HG03175 (cell line): ENCODE data around the gene EXD3.

ENCODE experiments used
- ATAC-seq: cut with Tn5 transposase; IDR thresholded peaks from one replicate; pipeline ENCODE4 v1.9.1; 2021; ENCODE audit warnings: mild to moderate bottlenecking, moderate library complexity; ENCODE audit not compliant: unreplicated experiment

The EXD3 gene

GRCh38 chr9:137319739-137320551 is 103.0 kb downstream of the EXD3 start:
- ATAC-seq = no peak

DNA sequence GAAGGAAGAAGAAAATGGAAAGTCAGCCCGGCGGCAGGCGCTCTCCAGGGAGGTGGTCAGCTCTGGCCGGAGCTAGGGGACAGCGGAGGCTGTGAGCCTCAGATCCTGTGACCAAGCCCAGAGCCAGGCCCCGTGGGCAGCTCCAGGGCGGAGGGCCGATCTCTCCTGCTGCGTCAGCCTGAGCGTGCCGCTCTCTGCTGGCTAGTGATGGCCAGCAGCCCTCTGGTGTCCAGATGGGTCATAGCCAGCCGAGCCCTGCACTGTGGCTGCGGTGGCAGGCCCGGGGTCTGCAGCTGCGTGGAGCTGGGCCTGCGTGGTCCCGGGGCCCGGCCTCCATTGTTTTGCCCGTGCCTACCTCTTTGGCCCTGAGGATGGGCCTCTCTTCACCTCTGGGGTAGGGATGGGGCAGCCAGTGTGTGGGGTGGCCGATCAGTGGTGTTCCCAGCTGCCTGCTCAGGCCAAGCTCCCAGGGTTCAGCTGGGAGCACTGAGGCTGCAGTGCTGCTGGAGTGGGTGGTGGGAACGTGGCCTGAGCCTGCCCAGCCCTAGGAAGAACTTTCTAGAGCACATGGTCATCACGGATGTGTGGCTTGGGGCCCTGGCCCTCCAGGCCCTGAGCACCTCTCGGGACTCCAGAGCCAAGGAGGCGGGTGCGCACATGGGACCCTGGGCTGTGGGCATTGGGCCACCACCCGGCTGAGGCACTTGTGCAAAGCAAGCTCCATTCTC is 103.8 kb downstream of the EXD3 start:
- ATAC-seq = no peak

DNA sequence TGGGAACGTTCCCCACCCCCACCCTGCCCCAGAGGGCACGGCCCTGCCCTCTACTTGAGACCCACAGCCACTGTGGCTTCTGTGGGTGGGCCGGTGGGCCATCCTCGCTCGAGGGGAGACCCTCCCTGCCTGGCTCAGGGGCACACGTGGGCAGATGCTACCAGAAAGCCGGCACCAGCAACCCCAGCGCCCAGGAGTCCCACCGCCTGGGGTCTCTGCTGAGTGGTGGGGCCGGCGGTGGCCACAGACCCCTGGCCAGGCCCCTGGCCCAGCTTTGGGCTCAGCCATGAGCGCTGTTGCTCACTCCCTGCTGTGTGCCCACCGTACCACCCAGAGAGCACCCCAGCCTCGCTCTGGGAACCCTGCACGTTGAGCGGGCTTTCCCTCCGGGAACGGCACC is 104.4 kb downstream of the EXD3 start:
- no peak for ATAC-seq

- ATAC-seq = no peak
Observed at GRCh38 chr9:137317718-137318511, 105.0 kb downstream of the EXD3 start.

DNA sequence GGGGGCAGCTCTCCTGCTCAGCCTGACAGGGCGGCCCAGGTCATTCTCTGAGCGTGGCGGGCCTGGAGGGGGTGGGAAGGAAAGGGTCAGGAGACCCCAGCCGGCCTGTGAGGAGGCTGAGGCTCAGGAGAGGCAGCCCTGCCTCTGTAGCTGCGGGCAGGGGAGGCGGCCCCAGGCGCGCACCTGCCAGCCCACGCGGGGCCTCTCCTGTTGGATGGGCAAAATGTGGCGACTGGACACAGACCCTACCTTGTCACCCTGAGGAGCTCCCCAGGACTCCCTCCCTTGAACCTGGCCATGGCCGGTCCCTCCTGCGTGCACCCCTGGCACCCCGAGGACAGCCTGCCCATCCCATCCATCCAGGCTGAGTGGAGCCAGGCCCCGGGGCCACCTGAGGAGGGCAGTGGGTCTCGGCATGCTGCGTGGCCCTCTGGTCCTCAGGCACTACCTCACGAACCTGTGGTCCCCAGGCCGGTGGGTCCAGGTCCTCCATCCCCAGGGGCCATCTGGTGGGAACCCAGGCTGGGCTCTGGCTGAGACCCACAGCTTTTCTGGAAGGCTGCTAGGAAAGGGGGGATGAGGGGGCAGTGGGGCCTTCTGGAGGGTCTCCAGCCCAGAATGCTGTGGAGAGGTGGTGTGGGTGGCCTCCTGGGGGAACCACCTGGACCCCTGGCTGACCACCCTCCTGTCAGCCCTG is 105.8 kb downstream of the EXD3 start:
- ATAC-seq = no peak

DNA sequence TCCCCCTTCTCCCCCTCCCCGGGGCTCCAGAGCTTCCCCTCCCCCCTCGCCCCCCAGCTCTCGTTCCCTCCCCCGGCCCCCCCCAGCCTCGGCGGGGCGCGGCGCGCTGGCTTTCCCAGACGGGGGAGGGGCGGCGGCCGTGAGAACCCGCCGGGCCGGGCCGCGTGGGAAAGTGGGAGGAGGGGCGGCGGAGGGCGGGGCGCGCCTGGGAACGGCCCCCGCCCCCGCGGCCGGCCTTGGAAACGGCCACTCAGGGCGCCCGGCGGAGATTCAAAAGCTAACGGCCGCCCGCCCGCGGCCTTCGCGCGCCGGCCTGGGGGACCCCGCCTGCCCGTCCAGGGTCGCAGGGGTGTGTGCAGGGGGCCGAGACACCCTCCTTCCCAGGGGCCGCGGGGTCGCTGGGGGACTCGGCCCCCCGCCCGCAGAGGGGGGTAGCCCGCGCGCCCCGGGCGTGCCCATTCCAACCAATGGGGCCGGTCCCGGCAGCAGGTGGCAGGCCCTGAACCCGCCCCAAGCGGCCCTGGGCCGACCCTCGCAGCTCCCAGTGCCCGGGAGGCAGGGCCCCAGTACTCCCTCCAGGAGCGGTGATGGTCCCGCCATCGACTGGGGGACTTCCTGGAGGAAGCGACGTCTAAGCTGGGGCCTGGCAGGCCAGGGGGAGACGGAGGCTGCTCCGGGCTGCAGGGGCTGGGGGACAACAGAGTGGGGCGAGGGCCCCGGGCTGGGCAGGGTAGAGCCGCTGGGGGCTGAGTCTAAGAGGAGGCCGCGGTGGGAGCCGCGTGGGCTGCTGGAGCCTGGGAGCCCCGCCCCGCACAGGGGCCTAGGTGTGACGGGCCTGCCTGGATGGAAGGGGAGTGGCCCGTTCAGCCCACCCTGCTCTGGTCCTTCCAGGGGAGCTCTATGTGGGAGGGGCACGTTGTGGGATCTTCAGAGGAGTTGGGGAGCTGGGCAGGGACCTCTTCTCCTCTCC is 106.7 kb downstream of the EXD3 start:
- ATAC-seq = no peak

DNA sequence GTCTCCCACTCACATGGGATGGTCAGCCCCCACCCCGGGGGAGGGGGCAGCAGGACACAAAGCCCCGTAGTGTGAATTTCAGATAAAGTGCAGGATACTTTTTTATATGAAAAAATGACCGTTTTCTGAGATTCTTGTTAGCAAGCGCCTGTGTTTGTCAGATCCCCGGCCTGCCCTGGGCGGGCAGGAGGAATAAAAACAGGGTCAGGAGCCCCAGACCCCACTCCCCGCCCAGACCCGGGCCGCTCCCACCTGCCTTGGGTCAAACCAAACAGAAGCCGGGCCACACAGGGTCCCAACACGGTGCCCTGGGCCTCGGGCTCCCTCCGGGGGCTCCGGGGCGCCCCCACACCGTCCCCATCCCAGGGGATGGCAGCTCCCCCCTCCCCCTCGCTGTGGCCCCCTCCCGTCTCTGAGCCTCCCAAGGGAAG is 107.4 kb downstream of the EXD3 start:
- no peak for ATAC-seq

DNA sequence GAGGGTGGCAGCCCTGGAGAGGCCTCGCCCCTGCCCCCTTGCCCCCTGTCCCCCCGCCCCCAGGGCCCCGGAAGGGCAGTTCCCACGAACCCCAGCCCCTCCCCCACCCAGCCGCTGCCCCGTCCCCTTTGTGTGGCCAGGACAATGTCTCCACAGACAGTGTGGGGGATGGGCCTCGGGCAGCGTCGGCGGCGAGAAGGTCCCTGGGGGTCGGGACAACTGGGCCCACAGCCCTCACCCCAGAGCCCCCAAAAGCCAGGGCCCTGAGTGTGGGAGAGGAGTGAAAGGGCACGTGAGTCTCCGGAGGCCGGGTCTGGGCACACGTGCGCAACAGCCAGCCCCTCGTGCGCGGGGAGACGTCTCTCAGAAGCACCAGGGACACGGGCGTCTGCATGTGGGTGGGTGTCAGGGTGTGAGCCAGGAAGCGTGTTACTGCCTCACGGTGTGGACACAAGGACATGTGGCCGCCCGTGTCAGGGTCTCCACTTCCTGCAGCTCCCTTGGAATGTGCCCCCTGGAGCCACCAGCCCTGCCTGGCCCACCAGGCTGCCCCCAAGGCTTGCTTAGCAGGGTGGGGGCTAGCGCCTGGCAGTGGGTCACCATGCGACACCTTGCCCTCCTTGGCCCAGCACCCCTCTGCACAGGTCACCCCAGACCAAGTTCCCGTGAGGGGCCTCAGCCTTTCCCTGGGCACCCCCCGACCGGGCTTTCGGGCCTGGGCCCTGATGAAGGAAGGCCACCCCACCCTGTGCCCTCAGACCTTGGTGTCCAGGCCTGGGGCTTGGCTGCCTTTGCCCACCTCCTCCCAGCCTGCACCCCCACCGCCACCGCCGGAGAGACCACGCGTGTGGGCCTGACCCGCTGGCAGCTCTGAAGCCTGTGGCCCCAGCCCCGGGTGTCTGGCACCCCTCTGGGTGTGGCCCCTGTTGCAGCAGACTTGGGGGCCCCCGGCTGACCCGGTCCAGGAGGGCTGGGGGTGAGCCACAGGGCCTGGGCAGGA is 108.1 kb downstream of the EXD3 start:
- no peak for ATAC-seq

DNA sequence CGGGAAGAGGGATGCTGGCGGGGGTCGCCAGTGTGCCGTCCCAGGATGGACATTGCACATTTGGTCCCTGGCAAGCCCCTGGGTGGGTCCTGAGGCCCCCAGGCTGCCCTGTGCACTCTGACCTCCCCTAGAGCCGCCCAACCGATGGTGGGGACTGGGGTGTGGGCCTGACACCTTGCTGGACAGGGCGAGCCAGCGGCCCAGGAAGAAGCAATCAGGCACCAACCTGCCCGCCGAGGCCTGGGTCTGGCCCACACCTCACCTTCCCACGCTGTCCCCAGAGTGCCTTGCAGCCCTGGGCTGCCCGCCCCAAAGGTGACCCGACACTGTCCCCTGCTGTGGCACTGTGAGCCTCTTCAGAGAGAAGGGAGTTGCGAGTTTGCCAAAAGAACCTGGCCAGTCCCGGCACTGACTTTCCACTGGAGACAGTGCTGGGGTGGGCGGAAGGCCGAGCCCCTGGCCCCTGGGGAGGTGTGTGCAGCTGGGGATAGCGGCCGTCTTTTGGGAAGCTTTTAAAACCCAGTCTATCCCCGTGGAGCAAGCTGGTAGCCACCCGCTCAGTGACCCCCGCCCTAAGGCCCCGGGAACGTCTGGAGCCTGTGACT is 108.9 kb downstream of the EXD3 start:
- ATAC-seq = no peak

DNA sequence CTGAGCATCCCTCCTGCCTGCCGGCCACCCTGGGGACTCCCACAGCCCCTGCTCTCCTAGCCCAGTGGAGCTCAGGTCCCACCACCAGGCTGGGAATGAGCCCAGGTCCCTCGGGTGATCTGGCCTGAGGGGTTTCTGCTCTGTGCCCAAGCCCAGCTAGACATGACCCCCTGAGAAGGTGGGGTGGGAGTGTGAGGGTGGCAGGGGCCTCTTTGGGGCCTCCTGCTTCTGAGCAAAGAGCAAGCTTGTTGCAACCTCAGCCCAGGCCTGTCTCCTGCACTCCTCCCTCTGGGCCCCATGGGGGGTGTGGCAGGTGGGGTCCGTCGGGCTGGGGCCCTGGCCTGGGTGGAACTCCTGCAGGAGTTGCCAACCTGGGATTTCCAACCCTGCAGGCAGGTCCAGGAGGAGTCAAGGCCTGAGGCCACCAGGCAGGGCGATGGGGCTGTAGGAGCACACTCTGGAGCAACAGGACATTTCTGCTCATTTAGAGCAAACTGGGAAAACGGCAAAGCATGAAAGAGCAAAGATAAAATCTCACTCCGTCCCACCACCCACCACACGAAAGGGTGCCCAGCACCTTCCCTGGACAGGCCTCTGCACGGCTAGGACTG is 109.5 kb downstream of the EXD3 start:
- ATAC-seq = no peak

DNA sequence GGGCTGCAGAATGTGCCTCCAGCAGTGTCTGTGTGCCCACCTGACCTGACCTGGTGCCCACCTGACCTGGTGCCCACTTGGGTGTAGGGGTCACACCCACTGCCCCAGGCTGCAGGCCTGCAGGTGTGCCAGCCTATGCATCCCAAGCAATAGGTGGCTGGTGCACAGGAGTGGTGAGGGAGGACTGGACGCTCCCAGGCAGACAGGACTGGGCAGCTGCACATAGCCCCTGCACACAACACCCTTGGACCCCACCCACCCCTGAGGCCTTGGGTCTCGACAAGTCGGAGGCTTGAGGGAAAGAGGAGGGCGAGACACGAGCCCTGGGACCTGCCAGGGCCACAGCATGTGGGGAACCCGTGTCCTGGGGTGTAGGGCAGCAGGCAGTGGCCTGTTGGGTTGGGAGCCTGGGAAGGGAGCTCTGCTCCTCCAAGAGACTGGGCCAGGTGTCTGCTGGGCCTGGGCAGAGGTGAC is 110.1 kb downstream of the EXD3 start:
- ATAC-seq = no peak

GRCh38 chr9:137311986-137312851 is 110.7 kb downstream of the EXD3 start:
- no peak for ATAC-seq

- no peak for ATAC-seq
Observed at GRCh38 chr9:137311171-137311985, 111.6 kb downstream of the EXD3 start.

DNA sequence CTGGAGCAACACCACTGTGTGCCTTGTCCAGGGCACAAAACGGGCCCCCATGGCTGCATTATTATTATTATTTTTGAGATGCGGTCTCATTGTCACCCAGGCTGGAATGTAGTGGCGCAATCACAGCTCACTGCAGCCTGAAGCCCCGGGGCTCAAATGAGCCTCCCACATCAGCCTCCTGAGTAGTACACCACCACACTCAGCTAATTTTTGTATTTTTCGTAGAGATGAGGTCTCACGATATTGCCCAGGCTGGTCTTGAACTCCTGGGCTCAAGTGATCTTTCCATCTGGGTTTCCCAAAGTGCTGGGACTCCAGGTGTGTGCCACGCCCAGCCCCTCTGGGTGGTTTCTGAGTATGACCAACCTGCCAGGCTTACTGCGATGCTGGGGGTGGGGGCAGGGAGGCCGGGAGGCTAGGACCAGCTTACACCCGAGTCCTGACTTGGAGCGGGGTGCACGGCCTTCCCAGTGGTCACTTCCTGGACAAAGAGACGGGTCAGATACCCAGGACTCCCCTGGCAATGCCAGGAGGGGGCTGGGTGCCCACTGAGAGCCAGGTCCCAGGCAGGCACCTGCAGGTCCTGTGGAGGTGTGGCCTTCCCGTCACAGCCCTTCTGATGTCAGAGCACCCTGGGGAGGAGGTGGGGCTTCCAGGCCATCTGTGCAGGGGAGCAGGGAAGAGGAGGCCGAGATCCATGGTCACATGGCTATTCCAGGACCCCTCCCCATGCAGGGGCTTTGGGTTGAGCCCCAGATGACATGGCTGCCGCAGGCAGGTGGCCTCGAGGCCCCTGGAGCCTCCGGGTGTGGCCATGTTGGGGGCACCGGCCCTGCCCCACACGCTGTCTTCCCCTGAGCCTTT is 112.5 kb downstream of the EXD3 start:
- no peak for ATAC-seq
